ENCODE results near the gene BEND3. TPM values are rescaled to one million over a fixed set of nuclear protein-coding genes. Genes with fewer than 3 reads are reported as not detected.
A peak's percentile ranks its signal among the peaks of the same experiment; 100 is the strongest.
"Not testable (repeated sequence)": the region's sequence is repeated elsewhere in the genome, so short reads cannot be mapped to it uniquely, and the experiment has no call there.

BEND3 gene
- total and polyA plus RNA-seq, 4 donors: 0.13 to 1.6 (median 0.88) TPM

DNA sequence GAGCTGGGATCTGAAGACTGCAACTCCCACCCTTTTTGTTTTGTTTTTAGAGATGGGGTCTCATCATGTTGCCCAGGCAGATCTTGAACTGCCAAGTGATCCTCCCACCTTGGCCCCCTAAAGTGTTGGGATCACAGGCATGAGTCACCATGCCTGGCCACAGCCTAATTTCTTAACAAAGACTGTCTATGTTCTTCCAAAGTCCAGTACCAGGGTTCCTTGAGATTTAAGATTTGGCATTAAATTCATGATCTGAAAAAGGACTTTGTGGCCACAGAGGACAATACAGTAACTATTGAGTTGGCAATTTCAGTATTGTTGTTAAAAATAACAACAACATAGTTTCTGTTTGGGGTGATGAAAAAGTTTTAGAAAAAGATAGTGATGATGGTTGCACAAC, 28.7 kb upstream of the BEND3 start:
- DNase-seq (no peak), ATAC-seq (ENCODE audit: low FRiP score) (no peak)
- intact Hi-C loops (cut with DNase I): no loop called here
- no peak overlapping the region for H3K4me3 ChIP-seq (ENCODE audit: low read length in 2 of 2)
- H3K27ac ChIP-seq (ENCODE audit: low read depth in 1 of 2, low read length in 2 of 2): no peak overlapping the region
- no peaks in the 10 kb centered on the region for H3K9me3 ChIP-seq (ENCODE audit: control insufficient read depth, low read length)
- no peaks in the 10 kb centered on the region for H3K4me1 ChIP-seq (ENCODE audit: control insufficient read depth in 1 of 2, insufficient read depth in 2 of 2, low read length in 2 of 2)
- H3K27me3 ChIP-seq (ENCODE audit: control insufficient read depth in 1 of 2, insufficient read depth in 2 of 2, low read length in 1 of 2): no peaks in the 10 kb centered on the region
- H3K36me3 ChIP-seq (ENCODE audit: control insufficient read depth in 1 of 2, insufficient read depth in 2 of 2, low read length in 1 of 2): no peaks in the 10 kb centered on the region

DNA sequence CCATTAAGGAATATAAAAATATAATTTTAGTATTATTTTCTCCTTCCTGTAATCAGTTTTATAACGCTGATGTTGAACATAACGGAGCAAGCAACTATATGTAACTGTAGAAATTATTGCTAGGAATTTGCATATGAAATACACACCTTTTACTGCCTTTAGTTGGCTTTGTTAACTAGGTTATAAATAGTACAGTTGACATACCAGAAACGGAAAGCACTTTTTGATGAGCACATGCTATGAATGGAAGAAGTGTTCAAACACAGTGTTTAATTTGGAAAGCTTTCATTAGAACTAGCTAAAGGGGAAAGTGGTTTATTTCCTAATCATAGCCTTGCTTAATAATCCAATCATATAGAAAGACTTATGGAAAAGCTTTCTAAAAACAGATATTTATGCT, 25.3 kb upstream of the BEND3 start:
- no peaks in the 10 kb centered on the region for H3K9me3 ChIP-seq (ENCODE audit: control insufficient read depth, low read length)
- ATAC-seq (ENCODE audit: low FRiP score) (no peak), DNase-seq (no peak)
- no peak overlapping the region for H3K27ac ChIP-seq (ENCODE audit: low read depth in 1 of 2, low read length in 2 of 2)
- H3K4me3 ChIP-seq (ENCODE audit: low read length in 2 of 2): no peak overlapping the region
- no peaks in the 10 kb centered on the region for H3K36me3 ChIP-seq (ENCODE audit: control insufficient read depth in 1 of 2, insufficient read depth in 2 of 2, low read length in 1 of 2)
- no peaks in the 10 kb centered on the region for H3K27me3 ChIP-seq (ENCODE audit: control insufficient read depth in 1 of 2, insufficient read depth in 2 of 2, low read length in 1 of 2)
- 62 to 67% methylated on average over 3 of the region's 3 CpGs for WGBS, 2 donors
- intact Hi-C loops (cut with DNase I): no loop called here
- no peaks in the 10 kb centered on the region for H3K4me1 ChIP-seq (ENCODE audit: control insufficient read depth in 1 of 2, insufficient read depth in 2 of 2, low read length in 2 of 2)

DNA sequence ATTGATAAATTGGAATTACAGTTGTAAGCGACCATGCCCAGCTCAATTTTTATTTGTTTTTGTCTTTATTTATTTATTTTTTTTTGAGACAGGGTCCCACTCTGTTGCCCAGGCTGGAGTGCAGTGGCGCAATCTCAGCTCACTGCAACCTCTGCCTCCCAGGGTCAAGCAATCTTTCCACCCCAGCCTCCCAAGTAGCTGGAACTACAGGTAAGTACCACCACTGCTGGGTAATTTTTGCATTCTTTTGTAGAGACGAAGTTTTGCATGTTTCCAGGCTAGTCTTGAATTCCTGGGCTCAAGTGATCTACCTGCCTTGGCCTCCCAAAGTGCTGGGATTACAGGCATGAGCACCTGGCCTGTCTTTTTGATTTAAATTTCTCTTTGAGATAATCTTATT, 21.0 kb upstream of the BEND3 start:
- H3K27ac ChIP-seq (ENCODE audit: low read depth in 1 of 2, low read length in 2 of 2); H3K27me3 ChIP-seq (ENCODE audit: control insufficient read depth in 1 of 2, insufficient read depth in 2 of 2, low read length in 1 of 2); ATAC-seq (ENCODE audit: low FRiP score); intact Hi-C loops (cut with DNase I); H3K4me3 ChIP-seq (ENCODE audit: low read length in 2 of 2); H3K4me1 ChIP-seq (ENCODE audit: control insufficient read depth in 1 of 2, insufficient read depth in 2 of 2, low read length in 2 of 2); H3K9me3 ChIP-seq (ENCODE audit: control insufficient read depth, low read length); DNase-seq; H3K36me3 ChIP-seq (ENCODE audit: control insufficient read depth in 1 of 2, insufficient read depth in 2 of 2, low read length in 1 of 2): not testable (repeated sequence)
- 86 to 89% methylated on average over 3 of the region's 3 CpGs for WGBS, 2 donors

DNA sequence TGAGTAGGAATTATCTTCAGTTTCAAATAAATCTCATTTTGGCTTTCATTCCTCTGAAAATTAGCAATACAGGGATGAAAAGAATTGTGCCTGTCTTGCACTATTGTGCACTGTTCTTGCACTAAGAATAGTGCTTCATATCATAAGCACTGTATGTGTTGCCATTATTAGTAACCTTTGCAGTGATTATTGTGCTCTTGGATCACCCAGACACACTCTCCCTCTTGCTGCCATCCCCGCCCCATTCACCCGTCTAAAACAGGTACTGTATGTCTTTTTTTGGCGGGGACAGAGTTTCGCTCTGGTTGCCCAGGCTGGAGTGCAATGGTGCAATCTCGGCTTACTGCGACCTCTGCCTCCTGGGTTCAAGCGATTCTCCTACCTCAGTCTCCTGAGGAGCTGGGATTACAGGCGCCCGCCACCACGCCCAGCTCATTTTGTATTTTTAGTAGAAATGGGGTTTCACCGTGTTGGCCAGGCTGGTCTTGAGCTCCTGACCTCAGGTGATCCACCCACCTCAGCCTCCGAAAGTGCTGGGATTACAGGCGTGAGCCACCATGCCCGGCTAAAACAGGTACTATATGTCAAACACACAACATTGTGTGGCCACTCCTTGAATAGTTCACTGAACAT, 19.8 kb upstream of the BEND3 start:
- H3K36me3 ChIP-seq (ENCODE audit: control insufficient read depth in 1 of 2, insufficient read depth in 2 of 2, low read length in 1 of 2); intact Hi-C loops (cut with DNase I); ATAC-seq (ENCODE audit: low FRiP score); H3K9me3 ChIP-seq (ENCODE audit: control insufficient read depth, low read length); H3K4me1 ChIP-seq (ENCODE audit: control insufficient read depth in 1 of 2, insufficient read depth in 2 of 2, low read length in 2 of 2); H3K27ac ChIP-seq (ENCODE audit: low read depth in 1 of 2, low read length in 2 of 2); DNase-seq; H3K27me3 ChIP-seq (ENCODE audit: control insufficient read depth in 1 of 2, insufficient read depth in 2 of 2, low read length in 1 of 2); H3K4me3 ChIP-seq (ENCODE audit: low read length in 2 of 2): not testable (repeated sequence)
- WGBS, 2 donors: 89 to 91% methylated on average over 14 of the region's 14 CpGs

DNA sequence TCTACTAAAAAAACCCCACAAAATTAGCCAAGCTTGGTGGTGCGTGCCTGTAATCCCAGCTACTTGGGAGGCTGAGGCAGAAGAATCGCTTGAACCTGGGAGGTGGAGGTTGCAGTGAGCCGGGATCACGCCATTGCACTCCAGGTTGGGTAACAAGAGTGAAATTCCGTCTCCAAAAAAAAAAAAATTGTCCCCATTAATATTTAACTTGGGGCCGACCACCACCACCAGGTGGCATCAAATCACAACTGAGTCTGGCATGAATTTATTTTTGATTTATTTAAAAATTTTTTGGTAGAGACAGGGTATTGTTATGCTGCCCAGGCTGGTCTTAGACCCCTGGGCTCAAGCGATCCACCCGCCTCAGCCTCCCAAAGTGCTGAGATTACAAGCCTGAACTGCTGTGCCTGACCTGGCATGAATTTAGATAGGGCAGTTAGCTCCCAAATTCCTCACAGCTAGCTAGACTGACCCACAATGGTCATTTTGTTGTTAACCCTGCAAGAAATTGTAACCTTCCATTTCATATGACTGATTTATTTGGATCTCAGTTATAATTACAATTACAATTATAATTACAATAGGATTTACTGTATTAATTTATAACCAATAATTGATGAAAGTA, 17.1 kb upstream of the BEND3 start:
- DNase-seq: no peak
- no peaks in the 10 kb centered on the region for H3K4me1 ChIP-seq (ENCODE audit: control insufficient read depth in 1 of 2, insufficient read depth in 2 of 2, low read length in 2 of 2)
- ATAC-seq (ENCODE audit: low FRiP score): no peak
- intact Hi-C loops (cut with DNase I): no loop called here
- WGBS, 2 donors: 46 to 52% methylated on average over 8 of the region's 8 CpGs
- no peaks in the 10 kb centered on the region for H3K27me3 ChIP-seq (ENCODE audit: control insufficient read depth in 1 of 2, insufficient read depth in 2 of 2, low read length in 1 of 2)
- H3K4me3 ChIP-seq (ENCODE audit: low read length in 2 of 2): no peak overlapping the region
- H3K36me3 ChIP-seq (ENCODE audit: control insufficient read depth in 1 of 2, insufficient read depth in 2 of 2, low read length in 1 of 2): no peaks in the 10 kb centered on the region
- H3K9me3 ChIP-seq (ENCODE audit: control insufficient read depth, low read length): no peaks in the 10 kb centered on the region
- H3K27ac ChIP-seq (ENCODE audit: low read depth in 1 of 2, low read length in 2 of 2): no peak overlapping the region

DNA sequence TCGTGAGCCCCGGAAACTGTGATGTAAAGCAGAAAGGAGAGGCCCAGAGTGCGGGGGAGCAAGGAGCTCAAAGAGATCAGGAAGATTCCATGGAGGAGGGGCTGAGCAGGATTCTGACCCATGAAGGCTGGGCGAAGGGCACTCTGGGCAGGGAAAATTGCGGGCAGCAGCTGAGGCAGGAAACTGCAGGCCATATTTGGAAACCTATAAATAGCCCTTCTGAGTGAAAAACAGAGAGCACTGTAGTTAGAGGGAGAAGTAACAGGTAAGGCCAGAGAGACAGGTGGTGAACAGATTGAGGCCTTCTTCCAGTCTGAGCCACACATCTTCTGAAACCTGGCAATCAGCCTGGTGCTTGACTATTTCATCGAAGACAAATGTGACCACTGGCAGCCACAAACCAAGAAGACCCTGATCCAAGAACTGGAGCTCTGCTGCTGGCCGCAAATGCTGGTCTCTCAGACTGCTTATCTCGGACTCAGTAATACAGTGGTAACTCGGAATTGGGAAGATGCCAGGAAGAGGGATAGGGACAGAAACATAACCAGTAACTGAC, 14.1 kb upstream of the BEND3 start:
- intact Hi-C loops (cut with DNase I): no loop called here
- Histone ChIP-seq H3K4me1 (ENCODE audit: control insufficient read depth in 1 of 2, insufficient read depth in 2 of 2, low read length in 2 of 2) (no peaks in the 10 kb centered on the region), H3K9me3 (ENCODE audit: control insufficient read depth, low read length) (no peaks in the 10 kb centered on the region), H3K27me3 (ENCODE audit: control insufficient read depth in 1 of 2, insufficient read depth in 2 of 2, low read length in 1 of 2) (no peaks in the 10 kb centered on the region), H3K4me3 (ENCODE audit: low read length in 2 of 2) (no peak overlapping the region), H3K27ac (ENCODE audit: low read depth in 1 of 2, low read length in 2 of 2) (no peak overlapping the region), H3K36me3 (ENCODE audit: control insufficient read depth in 1 of 2, insufficient read depth in 2 of 2, low read length in 1 of 2) (no peaks in the 10 kb centered on the region)
- 38 to 42% methylated on average over 9 of the region's 9 CpGs for whole genome bisulfite sequencing, 2 donors
- DNase-seq (peak in 1 of 2 donors; percentile 36), ATAC-seq (ENCODE audit: low FRiP score) (no peak)

DNA sequence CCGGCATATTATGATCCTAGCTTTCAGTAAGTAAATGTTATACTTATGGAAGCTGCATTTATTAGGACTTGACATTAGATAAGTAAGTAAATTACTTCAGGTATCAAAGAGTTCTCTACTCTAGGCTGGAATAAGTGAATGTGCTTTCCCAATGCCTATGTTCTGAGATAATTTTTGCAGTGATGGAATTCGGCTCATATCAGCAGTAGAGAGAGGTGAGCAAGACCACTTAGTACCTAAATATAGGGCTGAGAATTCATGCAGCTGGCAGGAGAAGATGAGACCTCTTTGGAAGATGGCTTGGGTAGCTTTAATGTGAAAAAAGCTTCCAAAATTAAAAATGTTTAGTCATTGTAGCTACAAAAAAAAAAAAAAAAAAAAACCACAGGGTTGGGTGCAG, 13.3 kb upstream of the BEND3 start:
- no peak overlapping the region for H3K27ac ChIP-seq (ENCODE audit: low read depth in 1 of 2, low read length in 2 of 2)
- ATAC-seq (ENCODE audit: low FRiP score): no peak
- intact Hi-C loops (cut with DNase I): no loop called here
- no peaks in the 10 kb centered on the region for H3K9me3 ChIP-seq (ENCODE audit: control insufficient read depth, low read length)
- no peak overlapping the region for H3K4me3 ChIP-seq (ENCODE audit: low read length in 2 of 2)
- 79 to 89% methylated on average over 2 of the region's 2 CpGs for WGBS, 2 donors
- H3K27me3 ChIP-seq (ENCODE audit: control insufficient read depth in 1 of 2, insufficient read depth in 2 of 2, low read length in 1 of 2): no peaks in the 10 kb centered on the region
- no peak for DNase-seq
- no peaks in the 10 kb centered on the region for H3K36me3 ChIP-seq (ENCODE audit: control insufficient read depth in 1 of 2, insufficient read depth in 2 of 2, low read length in 1 of 2)
- no peaks in the 10 kb centered on the region for H3K4me1 ChIP-seq (ENCODE audit: control insufficient read depth in 1 of 2, insufficient read depth in 2 of 2, low read length in 2 of 2)

DNA sequence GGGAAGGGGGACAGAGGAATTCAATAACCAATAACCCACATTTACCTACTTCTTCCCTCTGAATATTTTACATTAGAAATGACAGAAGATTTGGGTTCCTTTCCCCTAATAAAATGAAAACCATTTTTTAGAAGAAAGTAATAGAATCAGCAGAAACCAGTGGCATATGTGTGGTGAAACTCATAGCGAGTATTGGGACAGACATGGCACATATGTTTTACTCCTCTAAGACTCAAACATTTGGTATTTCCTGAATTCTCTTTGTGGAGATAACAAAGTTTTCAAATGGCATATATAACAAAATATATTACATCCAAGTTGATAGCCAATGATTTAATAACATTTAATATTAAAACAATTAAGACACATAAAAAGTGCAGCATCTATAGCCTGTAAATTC, 12.9 kb upstream of the BEND3 start:
- intact Hi-C loops (cut with DNase I): no loop called here
- Histone ChIP-seq H3K27ac (ENCODE audit: low read depth in 1 of 2, low read length in 2 of 2) (no peak overlapping the region), H3K27me3 (ENCODE audit: control insufficient read depth in 1 of 2, insufficient read depth in 2 of 2, low read length in 1 of 2) (no peaks in the 10 kb centered on the region), H3K36me3 (ENCODE audit: control insufficient read depth in 1 of 2, insufficient read depth in 2 of 2, low read length in 1 of 2) (no peaks in the 10 kb centered on the region), H3K4me3 (ENCODE audit: low read length in 2 of 2) (no peak overlapping the region), H3K4me1 (ENCODE audit: control insufficient read depth in 1 of 2, insufficient read depth in 2 of 2, low read length in 2 of 2) (no peaks in the 10 kb centered on the region), H3K9me3 (ENCODE audit: control insufficient read depth, low read length) (no peaks in the 10 kb centered on the region)
- no peak for DNase-seq
- no peak for ATAC-seq (ENCODE audit: low FRiP score)
- WGBS, 2 donors: 85 to 95% methylated on average over 1 of the region's 1 CpG

DNA sequence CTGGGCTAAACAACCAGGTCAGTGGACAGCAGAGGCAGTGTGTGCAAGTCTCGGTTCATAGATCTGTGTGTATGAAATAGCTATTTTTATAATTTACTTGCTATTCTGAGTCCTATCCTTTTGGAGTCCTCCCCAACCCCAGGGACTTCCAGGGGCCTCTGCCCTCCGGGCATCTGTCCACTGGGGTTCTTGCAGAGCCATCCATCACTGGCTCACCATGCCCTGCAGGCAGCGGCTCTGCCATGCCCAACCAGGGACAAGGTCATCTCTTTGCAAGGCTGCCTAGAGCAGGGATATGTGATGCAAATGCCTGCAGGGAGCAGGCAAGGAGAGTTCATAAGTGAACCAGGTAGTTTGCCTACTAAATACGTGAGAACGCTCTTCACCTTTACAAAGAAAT, 10.5 kb upstream of the BEND3 start:
- Histone ChIP-seq H3K9me3 (ENCODE audit: control insufficient read depth, low read length) (no peaks in the 10 kb centered on the region), H3K36me3 (ENCODE audit: control insufficient read depth in 1 of 2, insufficient read depth in 2 of 2, low read length in 1 of 2) (no peaks in the 10 kb centered on the region), H3K4me3 (ENCODE audit: low read length in 2 of 2) (no peak overlapping the region), H3K27me3 (ENCODE audit: control insufficient read depth in 1 of 2, insufficient read depth in 2 of 2, low read length in 1 of 2) (no peaks in the 10 kb centered on the region), H3K4me1 (ENCODE audit: control insufficient read depth in 1 of 2, insufficient read depth in 2 of 2, low read length in 2 of 2) (no peaks in the 10 kb centered on the region), H3K27ac (ENCODE audit: low read depth in 1 of 2, low read length in 2 of 2) (no peak overlapping the region)
- ATAC-seq (ENCODE audit: low FRiP score) (no peak), DNase-seq (no peak)
- intact Hi-C loops (cut with DNase I): no loop called here
- WGBS, 2 donors: 77 to 79% methylated on average over 5 of the region's 5 CpGs
